Right lung (tissue), 10 donors: Measurements from ENCODE around the gene SPEF1. TPM values are rescaled to one million over a fixed set of nuclear protein-coding genes. Genes with fewer than 3 reads are reported as not detected.
"Not testable (repeated sequence)": the region's sequence is repeated elsewhere in the genome, so short reads cannot be mapped to it uniquely, and the experiment has no call there.

ENCODE experiments used
- DNase-seq, 2 donors: peaks; one replicate each; pipeline ENCODE4 v3.0.0-alpha.2; 2013
- long read RNA-seq, 8 donors: transcript quantifications; one replicate each; lab custom pipeline, GENCODE V29; 2026
- polyA plus RNA-seq, 5 donors: library from polyadenylated mRNA; unstranded; fragments of 120-200 nt; gene quantifications; one replicate each; pipeline versions ENCODE4 v1.2.1 to v1.2.3, GENCODE V29; 2013; ENCODE audit warnings: inconsistent platforms in 1 of 5, low replicate concordance in 1 of 5; ENCODE audit not compliant: insufficient read length in 5 of 5, insufficient read depth in 1 of 5

The SPEF1 gene
- polyA plus RNA-seq: 1 to 10 TPM in 4 of 5 donors, under 1 TPM in 1; 0.72 to 4.8 (median 2.3) TPM
- long read RNA-seq, donor 1, partial matches to known transcripts: 9 of 13 reads
- long read RNA-seq, donor 1, other reads (novel, unspliced or antisense): 0 of 13 reads
- long read RNA-seq, donor 2: 0 reads
- long read RNA-seq, donor 3, partial matches to known transcripts: 0 of 2 reads
- long read RNA-seq, donor 3, other reads (novel, unspliced or antisense): 0 of 2 reads
- long read RNA-seq, donor 4, partial matches to known transcripts: 0 of 1 reads
- long read RNA-seq, donor 4, other reads (novel, unspliced or antisense): 0 of 1 reads
- long read RNA-seq, donor 5: 0 reads
- long read RNA-seq, donor 6, transcript SPEF1-201 (7 exons, 1,580 nt): major isoform, 5 of 5 reads
- long read RNA-seq, donor 6, partial matches to known transcripts: 0 of 5 reads
- long read RNA-seq, donor 6, other reads (novel, unspliced or antisense): 0 of 5 reads
- long read RNA-seq, donor 7, partial matches to known transcripts: 0 of 1 reads
- long read RNA-seq, donor 7, other reads (novel, unspliced or antisense): 0 of 1 reads
- long read RNA-seq, donor 8: 0 reads

- DNase-seq: peak; percentile 83 to 86
These were observed at the start of gene SPEF1 for GRCh38 chr20:3781153-3781910. Gene SPEF1 (minus strand): TSS chr20:3781448. CDS start chr20:3781287, 161 bp downstream.

- DNase-seq: not testable (repeated sequence)
These were observed 48.6 kb upstream of the SPEF1 start for GRCh38 chr20:3829891-3830290.

DNA sequence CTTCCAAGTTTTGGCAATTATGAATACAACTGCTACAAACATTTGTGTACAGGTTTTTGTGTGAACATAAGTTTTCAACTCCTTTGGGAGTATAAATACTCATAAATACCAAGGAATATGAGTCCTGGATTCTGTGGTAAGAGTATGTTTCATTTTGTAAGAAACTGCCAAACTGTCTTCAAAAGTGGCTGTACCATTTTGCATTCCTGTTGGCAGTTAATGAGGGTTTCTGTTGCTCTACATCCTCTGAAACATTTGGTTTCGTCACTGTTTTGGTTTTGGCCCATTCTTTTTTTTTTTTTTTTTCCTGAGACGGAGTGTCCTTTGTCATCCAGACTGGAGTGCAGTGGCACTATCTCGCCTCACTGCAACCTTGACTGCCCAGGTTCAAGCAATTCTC is 47.5 kb upstream of the SPEF1 start:
- DNase-seq: no peak

DNA sequence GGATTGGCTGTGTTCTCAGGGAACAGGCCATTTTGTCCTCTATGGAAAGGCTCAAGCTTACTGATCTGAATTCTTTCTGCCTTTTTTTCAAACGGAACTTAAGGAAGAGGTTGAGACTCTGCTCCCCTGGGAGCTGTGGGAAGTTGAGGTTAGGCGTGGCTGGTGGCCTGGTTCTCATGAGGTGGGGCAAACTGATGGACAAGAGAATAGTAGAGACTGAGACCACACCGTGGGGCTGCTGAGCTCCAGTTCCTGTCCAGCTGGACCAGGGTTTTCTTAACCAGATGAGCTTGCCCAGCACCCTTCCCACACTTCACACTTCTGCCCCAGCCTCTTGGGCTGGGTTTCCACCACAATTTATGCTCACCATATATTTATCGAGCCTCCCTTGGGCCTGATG is 45.2 kb upstream of the SPEF1 start:
- no peak for DNase-seq

GRCh38 chr20:3825526-3825925 is 44.3 kb upstream of the SPEF1 start:
- DNase-seq: no peak

- no peak for DNase-seq
These were observed 42.6 kb upstream of the SPEF1 start for GRCh38 chr20:3823881-3824280.

DNA sequence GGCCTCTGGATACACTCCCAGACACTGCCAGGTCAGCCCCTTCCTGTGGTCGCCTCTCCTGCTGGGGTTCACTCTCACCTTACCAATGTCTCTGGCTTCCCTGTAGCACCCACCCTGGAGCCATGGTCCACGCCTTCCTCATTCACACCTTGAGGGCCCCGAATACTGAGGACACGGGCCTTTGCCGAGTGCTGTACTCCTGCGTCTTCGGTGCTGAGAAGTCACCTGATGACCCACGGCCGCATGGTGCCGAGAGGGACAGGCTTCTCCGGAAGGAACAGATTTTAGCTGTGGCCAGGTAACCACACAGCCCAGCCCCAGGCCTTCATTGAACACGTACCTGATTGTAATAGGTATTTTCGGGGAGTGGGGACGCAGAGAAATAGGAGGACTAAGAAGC is 40.7 kb upstream of the SPEF1 start:
- DNase-seq: no peak

DNA sequence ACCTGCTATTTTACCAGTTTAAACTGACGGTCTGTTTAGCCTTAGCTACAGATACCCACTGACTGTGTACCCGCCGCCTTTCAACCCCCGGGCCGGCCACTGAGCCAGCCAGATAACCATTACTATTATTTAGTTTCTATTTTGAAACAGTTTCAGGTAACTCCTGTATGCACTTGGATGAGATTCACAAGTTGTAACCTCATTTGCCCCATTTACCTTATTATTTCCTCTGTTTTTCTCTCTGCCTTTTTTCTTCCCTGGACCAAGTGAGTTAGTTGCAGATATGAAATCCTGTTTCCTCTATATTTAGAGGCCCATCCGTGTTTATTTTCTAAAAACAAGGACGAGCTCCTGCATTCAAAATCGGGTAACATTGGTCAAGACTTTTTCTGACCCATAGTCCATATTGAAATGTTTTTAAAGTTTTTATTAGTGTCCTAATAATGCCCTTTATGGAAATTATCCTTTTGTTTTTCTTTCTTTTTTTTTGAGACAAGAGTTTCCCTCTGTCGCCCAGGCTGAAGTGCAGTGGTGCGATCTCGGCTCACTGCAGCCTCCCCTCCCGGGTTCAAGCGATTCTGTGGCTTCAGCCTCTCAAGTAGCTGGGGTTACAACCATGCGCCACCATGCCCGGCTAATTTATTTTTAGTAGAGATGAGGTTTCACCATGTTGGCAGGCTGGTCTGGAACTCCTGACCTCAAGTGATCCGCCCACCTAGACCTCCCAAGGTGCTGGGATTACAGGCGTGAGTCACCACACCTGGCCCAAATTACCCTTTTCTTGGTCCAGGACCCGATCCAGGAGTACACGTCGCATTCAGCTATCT is 39.9 kb upstream of the SPEF1 start:
- no peak for DNase-seq

- peak; percentile 98 for DNase-seq
These were observed 39.0 kb upstream of the SPEF1 start, which contains the start of gene AP5S1 for GRCh38 chr20:3820048-3820900. Gene AP5S1 (plus strand): TSS chr20:3820547. CDS start chr20:3822118, 1,571 bp downstream.

GRCh38 chr20:3819411-3820047 is 38.3 kb upstream of the SPEF1 start:
- no peak for DNase-seq

GRCh38 chr20:3818155-3819151 is 37.2 kb upstream of the SPEF1 start:
- DNase-seq: peak in 1 of 2 donors; percentile 56

DNA sequence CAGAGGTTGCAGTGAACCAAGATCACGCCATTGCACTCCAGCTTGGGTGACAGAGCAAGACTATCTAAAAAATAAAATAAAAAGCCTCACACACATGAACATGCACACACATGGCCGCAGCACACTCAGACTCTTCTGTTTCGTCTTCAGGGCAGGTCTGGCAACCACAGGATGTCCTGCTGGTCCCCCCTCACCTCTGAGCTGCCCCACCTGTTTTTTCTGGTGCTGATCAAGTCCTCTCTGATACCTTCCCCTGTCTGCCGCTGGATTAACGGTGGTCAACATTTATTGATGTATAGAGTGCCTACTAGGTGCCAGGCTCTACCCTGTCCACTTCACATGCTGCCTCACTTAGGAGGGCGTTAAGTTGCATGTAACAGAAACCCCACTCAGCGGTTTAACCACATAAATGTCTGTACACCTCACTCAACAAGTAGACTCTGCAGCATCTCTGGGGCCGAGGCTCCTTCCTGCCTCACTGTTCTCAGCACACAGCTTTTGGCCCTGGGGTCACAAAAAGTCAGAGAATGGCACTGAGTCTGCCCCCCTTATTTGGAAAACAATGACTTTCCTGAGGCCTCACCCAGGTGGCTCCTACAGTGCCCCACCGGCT is 34.6 kb upstream of the SPEF1 start:
- no peak for DNase-seq

GRCh38 chr20:3814928-3815495 is 33.8 kb upstream of the SPEF1 start:
- no peak for DNase-seq

- no peak for DNase-seq
These were observed 32.8 kb upstream of the SPEF1 start for GRCh38 chr20:3813848-3814581.

GRCh38 chr20:3812975-3813847 is 32.0 kb upstream of the SPEF1 start:
- DNase-seq: no peak

DNA sequence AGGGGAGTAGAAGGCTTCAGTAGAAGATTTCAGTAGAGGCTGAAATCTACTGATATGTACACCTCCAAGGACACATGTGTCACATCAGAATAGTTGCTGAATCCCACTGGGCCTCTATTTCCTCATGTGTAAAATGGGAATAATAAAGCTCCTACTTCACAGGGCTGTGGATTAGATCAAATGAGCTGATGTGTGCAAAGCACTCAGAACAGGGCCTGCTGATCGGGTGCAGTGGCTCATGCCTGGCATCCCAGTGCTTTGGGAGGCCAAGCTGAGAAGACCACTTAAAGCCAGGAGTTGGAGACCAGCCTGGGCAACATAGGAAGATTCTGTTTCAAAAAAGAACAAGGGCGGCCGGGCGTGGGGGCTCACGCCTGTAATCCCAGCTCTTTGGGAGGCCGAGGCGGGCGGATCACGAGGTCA is 31.0 kb upstream of the SPEF1 start:
- no peak for DNase-seq
